Left lung (tissue), 10 donors: Measurements from ENCODE around the gene CHDH. TPM values are rescaled to one million over a fixed set of nuclear protein-coding genes. Genes with fewer than 3 reads are reported as not detected.

ENCODE experiments used
- ATAC-seq: fragments of 200-7000 bp; cut with Tn5 transposase; one replicate; pipeline ENCODE4 v1.9.1; 2020; ENCODE audit warnings: moderate library complexity
- DNase-seq, 4 donors: peaks; one replicate each; pipeline ENCODE4 v3.0.0-alpha.2; 2013 to 2020
- H3K27ac ChIP-seq, 2 donors: fragments of 200-600 bp; sonication (generic) in 1 of 2; one replicate each; pipeline versions ENCODE4 v1.5.0 to v1.8.0; 2020 to 2021
- H3K27me3 ChIP-seq, 2 donors: fragments of 200-600 bp; sonication (generic) in 1 of 2; one replicate each; pipeline versions ENCODE4 v1.5.0 to v1.8.0; 2020 to 2021
- H3K36me3 ChIP-seq, 2 donors: fragments of 200-600 bp; sonication (generic) in 1 of 2; one replicate each; pipeline versions ENCODE4 v1.5.0 to v1.8.0; 2020 to 2021
- H3K4me1 ChIP-seq, 2 donors: fragments of 200-600 bp; one replicate each; pipeline ENCODE4 v1.8.0; 2021
- H3K4me3 ChIP-seq, 2 donors: fragments of 200-600 bp; sonication (generic) in 1 of 2; one replicate each; pipeline versions ENCODE4 v1.5.0 to v1.8.0; 2020 to 2021; ENCODE audit warnings: mild to moderate bottlenecking in 1 of 2
- H3K9me3 ChIP-seq, 2 donors: fragments of 200-600 bp; sonication (generic) in 1 of 2; one replicate each; pipeline versions ENCODE4 v1.5.0 to v1.8.0; 2020 to 2021
- CTCF ChIP-seq, 2 donors: fragments of 200-600 bp; sonication (generic) in 1 of 2; IDR thresholded peaks; one replicate each; pipeline versions ENCODE4 v1.5.0 to v1.8.0; 2021; ENCODE audit warnings: antibody characterized with exemption in 2 of 2
- intact Hi-C, 2 donors: fragments of 100-400 bp; cut with DNase I; formaldehyde crosslinking; loops; one replicate each; pipeline versions ENCODE4 v1.11.2 to v1.14.2; 2022
- polyA plus RNA-seq, 6 donors: library from polyadenylated mRNA; unstranded; fragments of 120-200 nt; gene quantifications; one replicate each; pipeline ENCODE4 v1.2.1, GENCODE V29; 2013; ENCODE audit not compliant: insufficient read length in 6 of 6
- total RNA-seq, 2 donors: library from RNA; stranded (reverse); fragmentation: NEBNext Ultra II Directional; extraction: Animal tissue kit (Norgen Biotek cat#: 25700); gene quantifications; one replicate each; pipeline ENCODE4 v1.2.1, GENCODE V29; 2021
- donor health status: DM: no; HTN: yes; CAD: no.
- donor health status: DM: no; HTN: no; CAD: no.

CHDH gene
- total and polyA plus RNA-seq, 8 donors = 3.3 to 11.4 (median 4.3) TPM

GRCh38 chr3:53818221-53819162, 27.7 kb downstream of the CHDH start:
- Histone ChIP-seq H3K27me3 (no peaks in the 10 kb centered on the region), H3K9me3 (no peaks in the 10 kb centered on the region), H3K27ac (no peak overlapping the region), H3K4me3 (no peak overlapping the region), H3K4me1 (no peaks in the 10 kb centered on the region), H3K36me3 (peaks cover 0 to 51% of the 10 kb centered on the region in 2 donors)
- DNase-seq (no peak), ATAC-seq (no peak)
- intact Hi-C loops = no loop called here
- no peak for TF ChIP-seq CTCF (IDR thresholded peaks at IDR 0.05)

- peaks cover 0 to 45% of the 10 kb centered on the region in 2 donors for H3K36me3 ChIP-seq
- no peak overlapping the region for H3K27ac ChIP-seq
- H3K4me1 ChIP-seq = no peaks in the 10 kb centered on the region
- DNase-seq (no peak), ATAC-seq (no peak)
- TF ChIP-seq CTCF (IDR thresholded peaks at IDR 0.05) = no peak
- intact Hi-C loops = no loop called here
- H3K9me3 ChIP-seq = no peaks in the 10 kb centered on the region
- H3K4me3 ChIP-seq = no peak overlapping the region
- no peaks in the 10 kb centered on the region for H3K27me3 ChIP-seq
Measured at GRCh38 chr3:53817809-53818208, 28.4 kb downstream of the CHDH start.

GRCh38 chr3:53817211-53817610, 29.0 kb downstream of the CHDH start:
- Histone ChIP-seq H3K4me3 (no peak overlapping the region), H3K36me3 (peaks cover 0 to 39% of the 10 kb centered on the region in 2 donors), H3K4me1 (no peaks in the 10 kb centered on the region), H3K27me3 (no peaks in the 10 kb centered on the region), H3K9me3 (no peaks in the 10 kb centered on the region), H3K27ac (no peak overlapping the region)
- no peak for DNase-seq
- ATAC-seq = no peak
- no peak for TF ChIP-seq CTCF (IDR thresholded peaks at IDR 0.05)
- intact Hi-C loops = no loop called here

GRCh38 chr3:53816425-53816824, 29.8 kb downstream of the CHDH start:
- no peak for TF ChIP-seq CTCF (IDR thresholded peaks at IDR 0.05)
- DNase-seq (no peak), ATAC-seq (no peak)
- Histone ChIP-seq H3K27me3 (no peaks in the 10 kb centered on the region), H3K36me3 (peaks cover 0 to 39% of the 10 kb centered on the region in 2 donors), H3K4me1 (no peaks in the 10 kb centered on the region), H3K9me3 (no peaks in the 10 kb centered on the region), H3K27ac (no peak overlapping the region), H3K4me3 (no peak overlapping the region)
- intact Hi-C loops = no loop called here

GRCh38 chr3:53815651-53816050, 30.6 kb downstream of the CHDH start:
- H3K27me3 ChIP-seq = no peaks in the 10 kb centered on the region
- DNase-seq = no peak
- no peaks in the 10 kb centered on the region for H3K4me1 ChIP-seq
- intact Hi-C loops = no loop called here
- H3K27ac ChIP-seq = no peak overlapping the region
- H3K4me3 ChIP-seq = no peak overlapping the region
- no peak for TF ChIP-seq CTCF (IDR thresholded peaks at IDR 0.05)
- no peak for ATAC-seq
- H3K36me3 ChIP-seq = peaks cover 0 to 39% of the 10 kb centered on the region in 2 donors
- no peaks in the 10 kb centered on the region for H3K9me3 ChIP-seq
